Measurements from ENCODE around the gene KRTAP10-2. TPM values are rescaled to one million over a fixed set of nuclear protein-coding genes. Genes with fewer than 3 reads are reported as not detected.

KRTAP10-2 gene
- total RNA-seq, 1 experiment from 2014 or later: not detected

GRCh38 chr21:44542716-44543115 lies 8.6 kb downstream of the KRTAP10-2 start:
- CTCF ChIA-PET: no interaction called here
- no peak overlapping the region for H3K9ac ChIP-seq (ENCODE audit: low read length)

DNA sequence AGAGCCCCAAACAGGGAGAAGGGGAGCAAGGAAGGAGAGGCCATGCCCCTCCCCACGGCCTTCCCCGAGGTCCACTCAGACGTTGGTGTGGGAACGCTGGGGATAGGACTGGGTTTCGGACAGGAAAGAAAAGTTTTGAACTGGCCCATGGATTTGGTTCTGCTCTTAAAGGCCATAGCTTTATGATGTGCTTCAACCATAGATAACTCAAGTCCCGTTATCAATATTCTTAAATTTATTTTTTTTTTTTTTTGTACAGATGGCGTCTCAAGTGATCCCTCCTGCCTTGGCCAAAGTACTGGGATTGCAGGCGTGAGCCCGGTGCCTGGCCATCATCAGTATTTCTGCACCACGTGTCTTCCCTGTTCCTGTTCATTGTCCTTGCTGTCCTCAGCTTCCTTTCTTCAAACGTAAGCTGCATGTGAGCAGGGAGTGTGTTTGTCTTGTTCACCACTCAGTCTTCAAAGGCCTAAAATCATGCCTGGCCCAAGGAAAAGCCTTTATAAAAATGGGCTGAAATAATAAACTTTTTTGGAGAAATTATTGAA lies 10.5 kb downstream of the KRTAP10-2 start:
- POLR2A ChIA-PET: no interaction called here
- H3K36me3 ChIP-seq (ENCODE audit: control insufficient read depth in 1 of 2, insufficient read depth in 2 of 2, low read length in 2 of 2): no peaks in the 10 kb centered on the region

More at GRCh38 chr21:44542716-44543115, 8.6 kb downstream of the KRTAP10-2 start:
- intact Hi-C loops (cut with micrococcal nuclease): no loop called here
- H3K27me3 ChIP-seq (ENCODE audit: insufficient read depth, low read length): no peaks in the 10 kb centered on the region
- H3K4me1 ChIP-seq (ENCODE audit: control insufficient read depth in 1 of 2, insufficient read depth in 2 of 2, low read length in 2 of 2): no peaks in the 10 kb centered on the region
- TF ChIP-seq YY1 (IDR thresholded peaks at IDR 0.05; ENCODE audit: extremely low read depth, insufficient replicate concordance, low read depth, low read length) (no peak), ZFX (IDR thresholded peaks at IDR 0.05) (no peak), TCF7L2 (IDR thresholded peaks at IDR 0.05; ENCODE audit: borderline replicate concordance, extremely low read depth, insufficient read depth, insufficient read length) (no peak), SP1 (IDR thresholded peaks at IDR 0.05; ENCODE audit: low read depth) (no peak), POLR2A (IDR thresholded peaks at IDR 0.05; ENCODE audit: borderline replicate concordance, extremely low read depth, insufficient read depth, insufficient read length) (no peak), ATF3 (IDR thresholded peaks at IDR 0.05) (no peak), CEBPB (IDR thresholded peaks at IDR 0.05; ENCODE audit: low read depth) (no peak), JUND (IDR thresholded peaks at IDR 0.05) (no peak), SRF (IDR thresholded peaks at IDR 0.05; ENCODE audit: low read depth) (no peak), EZH2phosphoT487 (IDR thresholded peaks at IDR 0.05; ENCODE audit: borderline replicate concordance) (no peak)
- TF ChIP-seq, protein P1, sequence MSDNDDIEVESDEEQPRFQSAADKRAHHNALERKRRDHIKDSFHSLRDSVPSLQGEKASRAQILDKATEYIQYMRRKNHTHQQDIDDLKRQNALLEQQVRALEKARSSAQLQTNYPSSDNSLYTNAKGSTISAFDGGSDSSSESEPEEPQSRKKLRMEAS (IDR thresholded peaks at IDR 0.05): no peak
- H3K4me2 ChIP-seq (ENCODE audit: low read length): no peak overlapping the region
- no TSS peak for BruUV-seq (replicated peaks)
- ATAC-seq: no peak
- H3K9me3 ChIP-seq (ENCODE audit: control insufficient read depth in 1 of 2, insufficient read depth in 1 of 2, low read depth in 1 of 2, low read length in 2 of 2): peaks cover 7 to 24% of the 10 kb centered on the region in 2 experiments
- ChIA-PET POLR2A (no interaction called here), RAD21 (ENCODE audit: low non-redundant PET in 1 of 2, low total read pairs in 2 of 2, uncharacterized antibody in 2 of 2, unreplicated experiment in 2 of 2) (no interaction called here)
- DNase-seq (ENCODE audit: low read depth, low spot score): peak; percentile 3
- H3K27ac ChIP-seq (ENCODE audit: low read depth, low read length): no peak overlapping the region
- no peaks in the 10 kb centered on the region for H3K9me2 ChIP-seq (ENCODE audit: insufficient read depth)
- no peaks in the 10 kb centered on the region for H4K20me1 ChIP-seq (ENCODE audit: insufficient read depth)
- no peak overlapping the region for H3K4me3 ChIP-seq (replicated peaks in 1 of 2; ENCODE audit: low read depth in 1 of 2, low read length in 2 of 2)
- H3K36me3 ChIP-seq (ENCODE audit: control insufficient read depth in 1 of 2, insufficient read depth in 2 of 2, low read length in 2 of 2): no peaks in the 10 kb centered on the region
- no peak overlapping the region for H2AFZ ChIP-seq (ENCODE audit: low read depth, low read length, poor library complexity, severe bottlenecking)
- H3K79me2 ChIP-seq (ENCODE audit: insufficient read depth, low read length): no peaks in the 10 kb centered on the region

More for the DNA sequence above, 10.5 kb downstream of the KRTAP10-2 start:
- Histone ChIP-seq H3K9ac (ENCODE audit: low read length) (no peak overlapping the region), H3K27ac (ENCODE audit: low read depth, low read length) (no peak overlapping the region), H3K9me3 (ENCODE audit: control insufficient read depth in 1 of 2, insufficient read depth in 1 of 2, low read depth in 1 of 2, low read length in 2 of 2) (peaks cover 7 to 17% of the 10 kb centered on the region in 2 experiments), H3K27me3 (ENCODE audit: insufficient read depth, low read length) (no peaks in the 10 kb centered on the region), H3K4me1 (ENCODE audit: control insufficient read depth in 1 of 2, insufficient read depth in 2 of 2, low read length in 2 of 2) (no peaks in the 10 kb centered on the region), H3K4me2 (ENCODE audit: low read length) (no peak overlapping the region), H3K79me2 (ENCODE audit: insufficient read depth, low read length) (no peaks in the 10 kb centered on the region), H4K20me1 (ENCODE audit: insufficient read depth) (no peaks in the 10 kb centered on the region), H3K4me3 (replicated peaks in 1 of 2; ENCODE audit: low read depth in 1 of 2, low read length in 2 of 2) (no peak overlapping the region), H3K9me2 (ENCODE audit: insufficient read depth) (no peaks in the 10 kb centered on the region), H2AFZ (ENCODE audit: low read depth, low read length, poor library complexity, severe bottlenecking) (no peak overlapping the region)
- DNase-seq (ENCODE audit: low read depth, low spot score) (no peak), ATAC-seq (no peak)
- intact Hi-C loops (cut with micrococcal nuclease): no loop called here
- no TSS peak for BruUV-seq (replicated peaks)
- ChIA-PET RAD21 (ENCODE audit: low non-redundant PET in 1 of 2, low total read pairs in 2 of 2, uncharacterized antibody in 2 of 2, unreplicated experiment in 2 of 2) (no interaction called here), CTCF (no interaction called here)
- TF ChIP-seq EZH2 (IDR thresholded peaks at IDR 0.05) (no peak), ZNF274 (IDR thresholded peaks at IDR 0.05; ENCODE audit: low read depth, low read length) (no peak), CEBPB (IDR thresholded peaks at IDR 0.05; ENCODE audit: low read depth) (no peak), RAD21 (IDR thresholded peaks at IDR 0.05; ENCODE audit: low read depth) (no peak), SIN3A (IDR thresholded peaks at IDR 0.05; ENCODE audit: low read depth) (no peak)
- TF ChIP-seq, protein P1 (IDR thresholded peaks at IDR 0.05): no peak

Data from HCT116 (cell line).